Measurements from ENCODE around the gene CENPC.
"Not testable (repeated sequence)": the region's sequence is repeated elsewhere in the genome, so short reads cannot be mapped to it uniquely, and the experiment has no call there.

The CENPC gene

DNA sequence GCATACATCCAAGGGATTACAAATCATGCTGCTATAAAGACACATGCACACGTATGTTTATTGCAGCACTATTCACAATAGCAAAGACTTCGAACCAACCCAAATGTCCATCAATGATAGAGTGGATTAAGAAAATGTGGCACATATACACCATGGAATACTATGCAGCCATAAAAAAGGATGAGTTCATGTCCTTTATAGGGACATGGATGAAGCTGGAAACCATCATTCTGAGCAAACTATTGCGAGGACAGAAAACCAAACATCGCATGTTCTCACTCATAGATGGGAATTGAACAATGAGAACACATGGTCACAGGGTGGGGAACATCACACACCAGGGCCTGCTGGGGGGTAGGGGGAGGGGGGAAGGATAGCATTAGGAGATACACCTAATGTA, 12.9 kb downstream of the CENPC start:
- not testable (repeated sequence) for H2AFZ ChIP-seq (ENCODE audit: insufficient read depth, low read length, poor library complexity); H3K79me1 ChIP-seq (ENCODE audit: low read length); H4K91ac ChIP-seq (ENCODE audit: low read depth, low read length); H2AK5ac ChIP-seq (ENCODE audit: low read length); H3K27me3 ChIP-seq (ENCODE audit: insufficient read depth, low read length); H3K27ac ChIP-seq (ENCODE audit: low read depth, low read length); H2BK5ac ChIP-seq (ENCODE audit: low read depth, low read length, poor library complexity); H3K23ac ChIP-seq (ENCODE audit: low read length); H3K9ac ChIP-seq (ENCODE audit: low read length); H3K79me2 ChIP-seq (ENCODE audit: control insufficient read depth, insufficient read depth, low read length, poor library complexity); H3K9me3 ChIP-seq (ENCODE audit: insufficient read depth, low read depth, low read length); DNase-seq; H3K14ac ChIP-seq (ENCODE audit: low read length); H4K12ac ChIP-seq (ENCODE audit: low read depth, low read length); H3K4me2 ChIP-seq (ENCODE audit: low read length); H3K4ac ChIP-seq (ENCODE audit: low read depth, low read length); H2BK12ac ChIP-seq (ENCODE audit: low read length); H4K8ac ChIP-seq (ENCODE audit: low read depth, low read length); H3K4me3 ChIP-seq (ENCODE audit: low read depth, low read length); H3K4me1 ChIP-seq (ENCODE audit: control insufficient read depth in 1 of 2, insufficient read depth in 2 of 2, low read length in 2 of 2); H3K18ac ChIP-seq (ENCODE audit: low read length); H2BK120ac ChIP-seq (ENCODE audit: insufficient read depth, low read length, poor library complexity)
- H3K36me3 ChIP-seq (ENCODE audit: control insufficient read depth in 1 of 2, insufficient read depth in 2 of 2, low read length in 2 of 2) = peaks cover 4 to 14% of the 10 kb centered on the region in 2 experiments
- WGBS (ENCODE audit: extremely low coverage, insufficient coverage, insufficient read length) = no CpG with 5 or more reads among the region's 4 CpGs

DNA sequence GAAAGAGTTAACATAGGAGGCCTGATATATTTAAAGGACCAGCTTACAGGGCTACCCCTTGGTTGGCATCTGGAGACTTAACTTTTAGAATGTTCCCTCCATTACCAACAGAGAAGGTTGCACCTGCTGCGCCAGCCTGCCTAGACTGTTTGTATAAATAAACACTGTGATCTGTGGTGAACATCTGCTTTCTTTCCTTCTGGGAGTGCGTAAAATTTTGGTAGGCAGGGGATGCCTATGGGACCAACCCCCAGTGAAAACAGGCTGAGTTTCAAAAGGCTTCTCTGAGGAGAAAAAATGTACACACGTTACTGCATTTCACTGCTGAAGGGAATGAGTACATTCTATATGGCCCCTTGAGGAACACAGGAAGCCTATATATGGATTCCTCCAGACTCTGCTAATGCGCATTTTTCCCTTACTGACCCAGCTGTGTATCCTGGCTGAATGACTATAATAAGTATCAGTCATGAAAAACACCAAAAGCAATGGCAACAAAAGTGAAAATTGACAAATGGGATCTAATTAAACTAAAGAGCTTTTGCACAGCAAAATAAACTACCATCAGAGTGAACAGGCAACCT, 13.8 kb downstream of the CENPC start:
- no peak overlapping the region for H3K14ac ChIP-seq (ENCODE audit: low read length)
- H3K23ac ChIP-seq (ENCODE audit: low read length) = no peak overlapping the region
- peaks cover 2 to 11% of the 10 kb centered on the region in 2 experiments for H3K36me3 ChIP-seq (ENCODE audit: control insufficient read depth in 1 of 2, insufficient read depth in 2 of 2, low read length in 2 of 2)

DNA sequence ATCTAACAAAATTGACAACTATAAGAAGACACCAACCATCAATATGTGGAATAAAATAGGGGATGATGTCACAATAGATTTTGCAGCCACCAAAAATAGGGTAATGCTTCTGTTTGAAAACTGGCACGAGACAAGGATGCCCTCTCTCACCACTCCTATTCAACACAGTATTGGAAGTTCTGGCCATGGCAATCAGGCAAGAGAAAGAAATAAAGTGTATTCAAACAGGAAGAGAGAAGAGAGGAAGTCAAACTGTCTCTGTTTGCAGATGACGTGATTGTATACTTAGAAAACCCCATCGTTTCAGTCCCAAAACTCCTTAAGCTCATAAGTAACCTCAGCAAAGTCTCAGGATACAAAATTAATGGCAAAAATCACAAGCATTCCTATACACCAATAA, 21.2 kb downstream of the CENPC start:
- H3K36me3 ChIP-seq (ENCODE audit: control insufficient read depth in 1 of 2, insufficient read depth in 2 of 2, low read length in 2 of 2); H3K4me3 ChIP-seq (ENCODE audit: low read depth, low read length); H2BK120ac ChIP-seq (ENCODE audit: insufficient read depth, low read length, poor library complexity); H3K23ac ChIP-seq (ENCODE audit: low read length); H2AFZ ChIP-seq (ENCODE audit: insufficient read depth, low read length, poor library complexity); DNase-seq; H3K27ac ChIP-seq (ENCODE audit: low read depth, low read length); H3K4me1 ChIP-seq (ENCODE audit: control insufficient read depth in 1 of 2, insufficient read depth in 2 of 2, low read length in 2 of 2); H3K9me3 ChIP-seq (ENCODE audit: insufficient read depth, low read depth, low read length); H3K27me3 ChIP-seq (ENCODE audit: insufficient read depth, low read length); H3K9ac ChIP-seq (ENCODE audit: low read length); H2BK12ac ChIP-seq (ENCODE audit: low read length); H3K14ac ChIP-seq (ENCODE audit: low read length); H3K4me2 ChIP-seq (ENCODE audit: low read length); H4K12ac ChIP-seq (ENCODE audit: low read depth, low read length); H2BK5ac ChIP-seq (ENCODE audit: low read depth, low read length, poor library complexity); H3K18ac ChIP-seq (ENCODE audit: low read length); H4K8ac ChIP-seq (ENCODE audit: low read depth, low read length); H3K79me2 ChIP-seq (ENCODE audit: control insufficient read depth, insufficient read depth, low read length, poor library complexity); H4K91ac ChIP-seq (ENCODE audit: low read depth, low read length); H3K4ac ChIP-seq (ENCODE audit: low read depth, low read length); H2AK5ac ChIP-seq (ENCODE audit: low read length); H3K79me1 ChIP-seq (ENCODE audit: low read length): not testable (repeated sequence)
- whole genome bisulfite sequencing (ENCODE audit: extremely low coverage, insufficient coverage, insufficient read length) = no CpG with 5 or more reads among the region's 3 CpGs

More for the DNA sequence above, 13.8 kb downstream of the CENPC start:
- Histone ChIP-seq H3K27me3 (ENCODE audit: insufficient read depth, low read length) (no peaks in the 10 kb centered on the region), H2BK5ac (ENCODE audit: low read depth, low read length, poor library complexity) (no peak overlapping the region), H3K4me3 (ENCODE audit: low read depth, low read length) (no peak overlapping the region), H3K9me3 (ENCODE audit: insufficient read depth, low read depth, low read length) (no peaks in the 10 kb centered on the region), H3K9ac (ENCODE audit: low read length) (no peak overlapping the region), H3K18ac (ENCODE audit: low read length) (no peak overlapping the region), H3K79me2 (ENCODE audit: control insufficient read depth, insufficient read depth, low read length, poor library complexity) (no peaks in the 10 kb centered on the region), H3K27ac (ENCODE audit: low read depth, low read length) (no peak overlapping the region), H2BK12ac (ENCODE audit: low read length) (no peak overlapping the region), H2AK5ac (ENCODE audit: low read length) (no peak overlapping the region), H4K12ac (ENCODE audit: low read depth, low read length) (no peak overlapping the region), H2AFZ (ENCODE audit: insufficient read depth, low read length, poor library complexity) (no peak overlapping the region), H4K8ac (ENCODE audit: low read depth, low read length) (no peak overlapping the region), H3K4ac (ENCODE audit: low read depth, low read length) (no peak overlapping the region), H4K91ac (ENCODE audit: low read depth, low read length) (no peak overlapping the region), H3K4me2 (ENCODE audit: low read length) (no peak overlapping the region), H3K4me1 (ENCODE audit: control insufficient read depth in 1 of 2, insufficient read depth in 2 of 2, low read length in 2 of 2) (no peaks in the 10 kb centered on the region), H3K79me1 (ENCODE audit: low read length) (no peaks in the 10 kb centered on the region), H2BK120ac (ENCODE audit: insufficient read depth, low read length, poor library complexity) (no peak overlapping the region)
- no peak for DNase-seq
- WGBS (ENCODE audit: extremely low coverage, insufficient coverage, insufficient read length) = no CpG with 5 or more reads among the region's 4 CpGs

DNA sequence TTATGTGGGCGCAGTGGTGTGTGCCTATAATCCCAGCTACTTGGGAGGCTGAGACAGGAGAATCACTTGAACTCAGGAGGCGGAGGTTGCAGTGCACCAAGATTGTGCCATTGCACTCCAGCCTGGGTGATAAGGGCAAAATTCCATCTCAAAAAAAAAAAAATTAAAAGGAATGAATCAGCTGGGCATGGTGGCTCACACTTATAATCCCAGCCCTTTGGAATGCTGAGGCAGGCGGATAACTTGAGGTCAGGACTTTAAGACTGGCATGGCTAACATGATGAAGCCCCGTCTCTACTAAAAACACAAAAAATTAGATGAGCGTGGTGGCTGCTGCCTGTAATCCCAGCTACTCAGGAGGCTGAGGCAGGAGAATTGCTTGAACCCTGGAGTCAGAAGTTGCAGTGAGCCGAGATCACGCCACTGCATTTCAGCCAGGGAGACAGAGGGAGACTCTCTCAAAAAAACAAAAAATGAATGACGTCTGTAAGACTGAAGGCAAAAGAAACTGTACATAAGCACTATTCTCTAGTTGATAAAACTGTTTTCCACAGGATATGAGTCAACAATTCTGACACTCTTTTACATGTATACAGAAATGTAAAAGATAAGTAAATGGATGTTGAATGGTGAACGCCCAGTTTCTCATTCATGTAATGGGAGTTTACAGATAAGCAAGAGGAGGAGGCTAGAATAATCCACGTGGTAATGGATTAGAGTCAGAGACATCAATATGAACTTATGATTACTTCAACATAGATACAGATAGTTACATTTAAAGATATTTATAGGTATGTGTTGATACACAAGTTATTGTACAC, 22.2 kb downstream of the CENPC start:
- Histone ChIP-seq H3K23ac (ENCODE audit: low read length) (no peak overlapping the region), H3K14ac (ENCODE audit: low read length) (no peak overlapping the region), H3K4me1 (ENCODE audit: control insufficient read depth in 1 of 2, insufficient read depth in 2 of 2, low read length in 2 of 2) (no peaks in the 10 kb centered on the region), H4K91ac (ENCODE audit: low read depth, low read length) (no peak overlapping the region), H3K27ac (ENCODE audit: low read depth, low read length) (no peak overlapping the region), H2AFZ (ENCODE audit: insufficient read depth, low read length, poor library complexity) (no peak overlapping the region), H3K36me3 (ENCODE audit: control insufficient read depth in 1 of 2, insufficient read depth in 2 of 2, low read length in 2 of 2) (peaks cover 2% of the 10 kb centered on the region in 2 experiments), H3K4ac (ENCODE audit: low read depth, low read length) (no peak overlapping the region), H4K12ac (ENCODE audit: low read depth, low read length) (no peak overlapping the region), H3K9me3 (ENCODE audit: insufficient read depth, low read depth, low read length) (no peaks in the 10 kb centered on the region), H3K4me3 (ENCODE audit: low read depth, low read length) (no peak overlapping the region), H3K79me1 (ENCODE audit: low read length) (no peaks in the 10 kb centered on the region), H4K8ac (ENCODE audit: low read depth, low read length) (no peak overlapping the region), H3K18ac (ENCODE audit: low read length) (no peak overlapping the region), H2BK120ac (ENCODE audit: insufficient read depth, low read length, poor library complexity) (no peak overlapping the region), H2AK5ac (ENCODE audit: low read length) (no peak overlapping the region), H2BK12ac (ENCODE audit: low read length) (no peak overlapping the region), H3K27me3 (ENCODE audit: insufficient read depth, low read length) (no peaks in the 10 kb centered on the region), H3K9ac (ENCODE audit: low read length) (no peak overlapping the region), H2BK5ac (ENCODE audit: low read depth, low read length, poor library complexity) (no peak overlapping the region), H3K4me2 (ENCODE audit: low read length) (no peak overlapping the region), H3K79me2 (ENCODE audit: control insufficient read depth, insufficient read depth, low read length, poor library complexity) (no peaks in the 10 kb centered on the region)
- DNase-seq = no peak
- WGBS (ENCODE audit: extremely low coverage, insufficient coverage, insufficient read length) = no CpG with 5 or more reads among the region's 10 CpGs
